HepG2 (cell line): ENCODE results near the gene SLC22A7. TPM values are rescaled to one million over a fixed set of nuclear protein-coding genes. Genes with fewer than 3 reads are reported as not detected.

Experiments used
- BCL3 ChIP-seq: sonication (generic); formaldehyde crosslinking; IDR thresholded peaks from 2 replicates; pipeline ENCODE4 v1.5.1; 2020; ENCODE audit warnings: mild to moderate bottlenecking, missing genetic modification reagents, moderate library complexity
- ERF ChIP-seq: IDR thresholded peaks from 2 replicates; pipeline ENCODE4 v1.6.1; 2018; ENCODE audit warnings: missing biosample characterization, missing genetic modification reagents
- FOXA3 ChIP-seq: IDR thresholded peaks from 2 replicates; pipeline ENCODE4 v1.6.1; 2016; ENCODE audit warnings: missing genetic modification reagents, missing compliant biosample characterization
- GATAD1 ChIP-seq: IDR thresholded peaks from 2 replicates; pipeline ENCODE4 v1.6.1; 2016; ENCODE audit warnings: missing genetic modification reagents, missing compliant biosample characterization
- KDM6A ChIP-seq: IDR thresholded peaks from 2 replicates; pipeline ENCODE4 v1.6.1; 2016; ENCODE audit warnings: low read depth
- MAFF ChIP-seq: IDR thresholded peaks from 2 replicates; pipeline ENCODE4 v1.6.1; 2011; ENCODE audit warnings: low read depth, low read length, improper control_type of control experiment
- MTA1 ChIP-seq: sonication (generic); formaldehyde crosslinking; IDR thresholded peaks from 2 replicates; pipeline ENCODE4 v1.4.0; 2020; ENCODE audit warnings: missing genetic modification reagents, mild to moderate bottlenecking, borderline replicate concordance
- PITX1 ChIP-seq: sonication (generic); formaldehyde crosslinking; IDR thresholded peaks from 2 replicates; pipeline ENCODE4 v1.5.1; 2020; ENCODE audit warnings: mild to moderate bottlenecking, missing genetic modification reagents
- REPIN1 ChIP-seq: sonication (generic); formaldehyde crosslinking; IDR thresholded peaks from 2 replicates; pipeline ENCODE4 v1.8.0; 2022; ENCODE audit warnings: missing genetic modification reagents, low read depth, mild to moderate bottlenecking, borderline replicate concordance
- SALL1 ChIP-seq: sonication (generic); formaldehyde crosslinking; IDR thresholded peaks from 2 replicates; pipeline ENCODE4 v1.8.0; 2022; ENCODE audit warnings: mild to moderate bottlenecking, missing genetic modification reagents
- SP5 ChIP-seq: IDR thresholded peaks from 2 replicates; pipeline ENCODE4 v1.6.1; 2016; ENCODE audit warnings: low read depth, borderline replicate concordance
- THAP11 ChIP-seq: IDR thresholded peaks from 2 replicates; pipeline ENCODE4 v1.6.1; 2016; ENCODE audit warnings: missing biosample characterization, missing genetic modification reagents
- THRA ChIP-seq: sonication (generic); formaldehyde crosslinking; IDR thresholded peaks from 2 replicates; pipeline ENCODE4 v1.4.0; 2020; ENCODE audit warnings: missing genetic modification reagents, borderline replicate concordance
- ZBTB20 ChIP-seq: sonication (generic); formaldehyde crosslinking; IDR thresholded peaks from 2 replicates; pipeline ENCODE4 v1.8.1; 2023; ENCODE audit warnings: missing genetic modification reagents, low read depth, mild to moderate bottlenecking, borderline replicate concordance
- ZFX ChIP-seq: sonication (generic); formaldehyde crosslinking; IDR thresholded peaks from 2 replicates; pipeline ENCODE4 v1.4.0; 2020; ENCODE audit warnings: mild to moderate bottlenecking, low read depth, missing genetic modification reagents, moderate library complexity
- ZHX1 ChIP-seq: sonication (generic); formaldehyde crosslinking; IDR thresholded peaks from 2 replicates; pipeline ENCODE4 v1.8.1; 2022; ENCODE audit warnings: low read depth, mild to moderate bottlenecking, missing genetic modification reagents
- ZNF513 ChIP-seq: sonication (generic); formaldehyde crosslinking; conservative IDR thresholded peaks from 2 replicates; pipeline ENCODE4 v1.5.0; 2020; ENCODE audit warnings: missing genetic modification reagents
- ZNF619 ChIP-seq: sonication (generic); formaldehyde crosslinking; IDR thresholded peaks from 2 replicates; pipeline ENCODE4 v1.4.0; 2020; ENCODE audit warnings: mild to moderate bottlenecking, missing genetic modification reagents
- polyA plus RNA-seq, 8 experiments: library from polyadenylated mRNA; depleted of rRNA in 3 of 8; stranded (reverse) in 7 of 8; unstranded in 1 of 8; fragments of >200 nt; fragmentation: Illumina TruSeq in 4 of 8; extraction: Trizol in 4 of 8; gene quantifications; 2 replicates each; pipeline versions ENCODE4 v1.2.1 to v1.2.3, GENCODE V29; 2011 to 2016; ENCODE audit warnings: low read depth in 4 of 8, missing spikeins in 1 of 8, mixed read lengths in 1 of 8; ENCODE audit not compliant: insufficient read depth in 1 of 8
- total RNA-seq, 5 experiments: library from RNA; depleted of rRNA; stranded (reverse); fragments of >200 nt; fragmentation: Illumina TruSeq; extraction: Trizol; gene quantifications; 2 replicates each; pipeline ENCODE4 v1.2.3, GENCODE V29; 2016; ENCODE audit warnings: low read depth in 1 of 5
- TF ChIP-seq, protein P1 (sequence below): sonication (generic); IDR thresholded peaks from 2 replicates; pipeline ENCODE4 v1.6.1; 2016; ENCODE audit warnings: low read depth, borderline replicate concordance

Gene SLC22A7
- total and polyA plus RNA-seq, 2 of the 13 experiments (the other 11 are each of a cell fraction or from before 2014, with no cell fraction given): 5.3 to 22.6 TPM

DNA sequence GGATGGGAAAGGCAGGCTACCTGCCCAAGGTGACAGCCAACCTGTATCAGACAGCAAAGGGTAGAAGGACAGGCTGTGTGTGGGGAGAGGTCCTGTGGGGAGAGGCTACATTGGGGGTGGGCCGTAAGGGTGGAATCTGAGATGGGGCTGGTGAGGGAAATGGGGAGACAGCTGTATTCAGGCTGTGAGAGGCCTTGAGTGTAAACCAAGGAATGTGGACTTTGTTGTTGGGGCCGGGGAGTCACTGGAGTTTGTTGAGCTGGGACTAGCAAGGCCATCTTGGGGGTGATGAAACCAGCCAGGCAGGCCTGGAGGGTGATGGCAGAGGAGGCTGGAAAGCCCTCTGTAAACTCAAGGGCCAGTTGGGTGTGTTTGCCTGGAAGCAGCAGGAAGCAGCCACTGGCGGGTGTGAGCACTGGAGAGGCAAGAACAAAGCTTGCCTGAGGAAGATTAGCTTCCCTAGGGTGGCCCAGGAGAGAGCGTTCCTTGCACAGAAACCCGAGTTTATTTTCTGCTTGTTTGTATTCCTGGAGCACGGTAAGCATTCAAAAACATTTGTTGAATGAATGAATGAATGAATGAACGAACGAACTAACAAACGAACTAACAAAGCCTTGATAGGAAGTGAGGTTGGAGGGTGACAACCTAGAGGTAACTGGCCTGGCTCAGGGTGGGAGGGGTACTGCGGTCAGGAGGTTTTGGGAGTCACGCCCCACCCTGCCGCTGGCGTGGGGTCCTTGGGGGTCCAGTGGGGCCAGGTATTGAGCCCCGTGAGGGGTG lies 35.9 kb upstream of the SLC22A7 start (continued):
- TF ChIP-seq ZHX1 (CRISPR knock-in tag): 0 out of 2 replicates have a peak, but pooled peaks have one; percentile 59
- peak; percentile 67; the same call in 1 of the 2 replicates for TF ChIP-seq THRA (CRISPR knock-in tag)
- TF ChIP-seq PITX1 (CRISPR knock-in tag): peak; percentile 69; the same call in 1 of the 2 replicates
- peak; percentile 71; the same call in 1 of the 2 replicates for TF ChIP-seq ERF (CRISPR knock-in tag)
- TF ChIP-seq ZNF619: peak; percentile 59; the same call in 1 of the 2 replicates
- 0 out of 2 replicates have a peak, but pooled peaks have one; percentile 38 for TF ChIP-seq MTA1
- TF ChIP-seq, protein P1, sequence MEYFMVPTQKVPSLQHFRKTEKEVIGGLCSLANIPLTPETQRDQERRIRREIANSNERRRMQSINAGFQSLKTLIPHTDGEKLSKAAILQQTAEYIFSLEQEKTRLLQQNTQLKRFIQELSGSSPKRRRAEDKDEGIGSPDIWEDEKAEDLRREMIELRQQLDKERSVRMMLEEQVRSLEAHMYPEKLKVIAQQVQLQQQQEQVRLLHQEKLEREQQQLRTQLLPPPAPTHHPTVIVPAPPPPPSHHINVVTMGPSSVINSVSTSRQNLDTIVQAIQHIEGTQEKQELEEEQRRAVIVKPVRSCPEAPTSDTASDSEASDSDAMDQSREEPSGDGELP: peak; percentile 19; the same call in 1 of the 2 replicates
- TF ChIP-seq SP5: no peak
- TF ChIP-seq BCL3 (CRISPR knock-in tag): peak; percentile 54; the same call in 1 of the 2 replicates
- TF ChIP-seq REPIN1 (CRISPR knock-in tag): peak; percentile 80; the same call in 1 of the 2 replicates
- TF ChIP-seq GATAD1: 0 out of 2 replicates have a peak, but pooled peaks have one; percentile 48
- TF ChIP-seq ZBTB20 (CRISPR knock-in tag): no peak; the same call in 1 of the 2 replicates
- peak; percentile 58; the same call in 1 of the 2 replicates for TF ChIP-seq FOXA3
- TF ChIP-seq ZFX (CRISPR knock-in tag): peak; percentile 34; the same call in 1 of the 2 replicates
- TF ChIP-seq MAFF: no peak
- peak; percentile 58; the same call in 1 of the 2 replicates for TF ChIP-seq THAP11
- peak; percentile 30; the same call in 1 of the 2 replicates for TF ChIP-seq KDM6A (CRISPR knock-in tag)
- peak; percentile 68 for TF ChIP-seq SALL1
- 0 out of 2 replicates have a peak, but pooled peaks have one; percentile 43 for TF ChIP-seq ZNF513 (CRISPR knock-in tag)
